Fibroblast of lung (primary cell): Measurements from ENCODE around the gene MRPL53. TPM values are rescaled to one million over a fixed set of nuclear protein-coding genes. Genes with fewer than 3 reads are reported as not detected.

Experiments used
- DNase-seq, 2 donors: peaks; one replicate each; pipeline versions ENCODE4 v3.0.0 to v3.0.0-alpha.2; 2010; ENCODE audit warnings: low read depth in 2 of 2
- H2AFZ ChIP-seq: 2 replicates; pipeline ENCODE4 v1.5.1; 2012; ENCODE audit warnings: low read length, control low read depth, inconsistent platforms
- H3K27ac ChIP-seq: 2 replicates; pipeline ENCODE4 v1.5.1; 2011; ENCODE audit warnings: low read length, control low read depth; ENCODE audit not compliant: insufficient read depth
- H3K27me3 ChIP-seq: 2 replicates; pipeline ENCODE4 v1.5.1; 2011; ENCODE audit warnings: mild to moderate bottlenecking, low read length; ENCODE audit not compliant: control insufficient read depth, insufficient read depth
- H3K36me3 ChIP-seq: 2 replicates; pipeline ENCODE4 v1.5.1; 2011; ENCODE audit warnings: low read length; ENCODE audit not compliant: control insufficient read depth, insufficient read depth
- H3K4me1 ChIP-seq: 2 replicates; pipeline ENCODE4 v1.5.1; 2011; ENCODE audit warnings: low read length; ENCODE audit not compliant: control insufficient read depth, insufficient read depth; ENCODE audit errors: extremely low read depth
- H3K4me2 ChIP-seq: 2 replicates; pipeline ENCODE4 v1.5.1; 2011; ENCODE audit warnings: low read length, control low read depth; ENCODE audit not compliant: insufficient read depth; ENCODE audit errors: extremely low read depth
- H3K4me3 ChIP-seq, 4 experiments: fragments of 200-600 bp in 1 of 4; sonication (generic) in 1 of 4; replicated peaks in 1 of 4; 2 replicates each; pipeline ENCODE4 v1.5.1; 2011 to 2016; ENCODE audit warnings: low read length in 4 of 4, low read depth in 3 of 4, mild to moderate bottlenecking in 3 of 4, control low read depth in 2 of 4, inconsistent platforms in 1 of 4, mixed read lengths in 1 of 4; ENCODE audit not compliant: insufficient read depth in 1 of 4; ENCODE audit errors: control extremely low read depth in 1 of 4
- H3K79me2 ChIP-seq: 2 replicates; pipeline ENCODE4 v1.5.1; 2012; ENCODE audit warnings: mild to moderate bottlenecking, low read length, inconsistent platforms; ENCODE audit not compliant: control insufficient read depth, insufficient read depth
- H3K9ac ChIP-seq: 2 replicates; pipeline ENCODE4 v1.5.1; 2011; ENCODE audit warnings: mild to moderate bottlenecking, low read length, control low read depth; ENCODE audit not compliant: insufficient read depth
- H3K9me3 ChIP-seq: 2 replicates; pipeline ENCODE4 v1.5.1; 2012; ENCODE audit warnings: low read depth, low read length; ENCODE audit not compliant: control insufficient read depth, insufficient read depth
- H4K20me1 ChIP-seq: 2 replicates; pipeline ENCODE4 v1.5.1; 2011; ENCODE audit warnings: low read length; ENCODE audit not compliant: control insufficient read depth, insufficient read depth; ENCODE audit errors: extremely low read depth
- CTCF ChIP-seq, 2 donors: IDR thresholded peaks in 1 of 2; conservative IDR thresholded peaks in 1 of 2; 1 replicate in 1 of 2; 2 replicates in 1 of 2; pipeline ENCODE4 v1.5.1; 2011 to 2012; ENCODE audit warnings: low read length in 2 of 2, control low read depth in 1 of 2, inconsistent platforms in 1 of 2, low read depth in 1 of 2, mild to moderate bottlenecking in 1 of 2
- EZH2 ChIP-seq: IDR thresholded peaks from 2 replicates; pipeline ENCODE4 v1.5.1; 2012; ENCODE audit warnings: low read length, control low read depth, mild to moderate bottlenecking; ENCODE audit errors: missing control alignments
- polyA plus RNA-seq, 2 donors: library from polyadenylated mRNA; depleted of rRNA in 1 of 2; stranded (reverse) in 1 of 2; unstranded in 1 of 2; fragments of >200 nt; gene quantifications; 2 replicates each; pipeline ENCODE4 v1.2.1, GENCODE V29; 2011 to 2012; ENCODE audit warnings: missing spikeins in 1 of 2
- total RNA-seq: library from RNA; depleted of rRNA; stranded (reverse); fragments of >200 nt; gene quantifications from 2 replicates; pipeline ENCODE4 v1.2.1, GENCODE V29; 2014

Gene MRPL53
- total and polyA plus RNA-seq, 2 donors (not counting 1 experiment from before 2014, with no cell fraction given), result 30.1 to 45.4 TPM

DNA sequence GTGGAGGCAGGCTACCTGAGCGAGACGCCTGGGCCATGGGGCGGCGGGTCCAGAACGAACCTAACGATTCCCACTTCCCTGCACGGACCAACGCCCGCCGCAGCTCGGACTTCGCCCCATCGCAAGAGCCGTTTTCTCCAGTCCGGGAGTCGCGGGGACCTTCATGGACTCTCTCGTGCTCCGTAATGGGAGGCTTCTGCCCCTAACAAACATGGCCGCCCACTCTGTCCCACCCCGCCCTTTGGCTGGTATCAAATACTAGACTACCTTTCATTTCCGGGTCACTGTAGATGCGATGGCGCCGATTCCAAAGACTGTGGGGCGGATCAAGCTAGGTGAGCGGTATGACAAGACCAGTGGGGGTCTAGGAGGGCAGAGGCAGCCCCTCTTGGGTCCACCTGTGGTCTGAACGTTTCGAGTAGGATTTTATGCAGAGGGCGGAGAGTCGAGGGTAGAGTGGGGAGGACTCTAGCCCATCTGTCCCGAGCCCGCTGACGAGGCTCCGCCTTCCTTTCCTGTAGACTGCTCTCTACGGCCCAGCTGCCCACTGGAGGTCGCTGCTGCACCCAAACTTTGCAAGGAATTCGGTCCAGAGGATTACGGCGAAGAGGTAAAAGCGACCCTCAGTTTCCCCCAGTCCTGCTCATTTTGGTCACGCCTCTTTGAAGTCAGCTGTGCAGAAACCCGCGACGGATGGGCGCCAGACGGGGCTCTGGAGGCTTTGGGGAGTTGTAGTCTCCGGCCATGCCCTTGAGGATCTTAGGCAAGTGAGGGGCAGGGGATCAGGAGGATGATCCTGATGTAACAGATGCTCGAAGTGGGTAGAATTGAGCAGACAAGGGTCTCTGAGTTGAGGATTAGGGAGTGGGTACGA lies 10.6 kb upstream of the MRPL53 start, which contains the start of the genes CCDC142 and TTC31:
TSS of gene CCDC142 (minus strand) at position 198 of the 874 bp plus-strand sequence. CDS start at position 37, 161 bp downstream.
TSS of gene TTC31 (plus strand) at position 281 of the 874 bp plus-strand sequence. CDS start at position 296, 15 bp downstream.
- TF ChIP-seq EZH2, result no peak
- TF ChIP-seq CTCF (conservative IDR thresholded peaks at IDR 0.05 in 1 of 2, IDR thresholded peaks at IDR 0.05 in 1 of 2; ENCODE audit: low read depth in 1 of 2, low read length in 2 of 2), result peak; percentile 85 to 89
- Histone ChIP-seq H3K9ac (peak within 1 kb of the TSS; percentile 74), H3K36me3 (peaks cover 8% of the 10 kb centered on the region), H4K20me1 (no peaks in the 10 kb centered on the region), H3K27ac (peak within 1 kb of the TSS; percentile 85), H2AFZ (peak within 1 kb of the TSS; percentile 99), H3K4me3 (peak within 1 kb of the TSS; percentile 74 to 99 (median 86)), H3K4me1 (peaks cover 11% of the 10 kb centered on the region), H3K4me2 (peak within 1 kb of the TSS; percentile 98), H3K79me2 (peaks cover 24% of the 10 kb centered on the region), H3K9me3 (no peaks in the 10 kb centered on the region), H3K27me3 (no peaks in the 10 kb centered on the region)
- DNase-seq, result peak; percentile 93 to 96

GRCh38 chr2:74481961-74482800 lies 9.7 kb upstream of the MRPL53 start:
- H3K79me2 ChIP-seq, result peaks cover 24% of the 10 kb centered on the region
- H3K27ac ChIP-seq, result peak overlapping the region; percentile 85

More at GRCh38 chr2:74481961-74482800, 9.7 kb upstream of the MRPL53 start:
- no peak for TF ChIP-seq CTCF (conservative IDR thresholded peaks at IDR 0.05 in 1 of 2, IDR thresholded peaks at IDR 0.05 in 1 of 2; ENCODE audit: low read depth in 1 of 2, low read length in 2 of 2)
- TF ChIP-seq EZH2, result no peak
- Histone ChIP-seq H2AFZ (peak overlapping the region; percentile 94), H3K9me3 (no peaks in the 10 kb centered on the region), H3K36me3 (peaks cover 8% of the 10 kb centered on the region), H3K27me3 (no peaks in the 10 kb centered on the region), H3K4me3 (peak overlapping the region; percentile 74 to 99 (median 86)), H3K4me2 (peak overlapping the region; percentile 92), H3K4me1 (peaks cover 8% of the 10 kb centered on the region), H3K9ac (peak overlapping the region; percentile 74), H4K20me1 (no peaks in the 10 kb centered on the region)
- peak in 1 of 2 donors; percentile 36 for DNase-seq
